Measurements from ENCODE around the gene IQGAP3.

Gene IQGAP3

DNA sequence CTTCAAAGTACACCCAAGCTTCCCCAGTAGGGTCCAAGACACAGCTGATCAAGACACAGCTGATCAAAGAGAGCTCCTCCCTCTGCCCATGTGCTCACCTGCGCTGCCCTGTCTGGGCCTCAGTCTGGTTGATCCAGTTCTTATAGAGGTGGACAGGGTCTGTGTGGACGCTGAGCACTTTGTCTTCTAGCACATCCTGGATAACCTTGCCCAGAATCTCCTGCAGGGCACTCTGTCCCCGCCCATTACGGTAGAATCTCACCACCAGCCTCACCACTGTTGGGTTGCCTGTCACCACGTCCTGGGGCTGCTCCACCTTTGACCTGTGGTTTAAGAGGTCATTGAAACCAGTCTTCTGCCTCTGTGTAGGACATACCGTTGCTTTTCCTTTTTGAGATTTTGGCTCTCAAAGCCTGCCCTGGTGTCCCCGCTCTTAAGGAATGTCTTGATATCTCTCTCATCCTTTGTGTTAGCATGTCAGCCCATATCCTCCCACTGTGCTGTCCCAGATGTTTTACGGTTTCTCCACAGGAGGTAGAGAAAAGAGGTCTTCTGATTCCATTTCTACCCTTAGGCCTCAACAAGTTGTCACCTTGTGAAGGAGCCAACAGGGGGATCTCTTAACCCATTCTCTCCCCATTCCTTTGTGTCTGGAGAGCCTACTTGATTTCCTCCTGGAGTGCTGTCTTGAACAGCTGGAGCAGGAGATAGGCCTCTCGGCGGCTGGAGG is 33.5 kb downstream of the IQGAP3 start:
- DNase-seq: no peak

DNA sequence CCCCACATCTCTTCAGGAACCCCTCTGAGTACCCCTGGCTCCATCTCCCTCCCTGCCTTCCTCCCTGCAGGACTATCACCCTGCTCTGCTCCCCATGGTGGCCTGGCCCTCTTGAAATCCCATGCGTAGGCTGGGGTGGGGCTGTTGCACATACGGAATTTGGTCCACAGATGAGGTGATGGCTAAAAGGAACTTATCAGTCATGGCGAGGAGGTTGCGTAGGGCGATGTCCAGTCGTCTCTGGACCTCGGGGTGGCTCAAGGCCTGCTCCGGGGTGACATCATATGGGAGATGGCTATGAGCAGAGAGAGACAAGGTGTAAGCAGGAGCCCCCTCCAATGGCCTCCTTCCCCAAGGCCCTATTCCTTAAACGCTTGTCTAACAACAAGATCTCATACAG is 35.3 kb downstream of the IQGAP3 start:
- no peak for DNase-seq

DNA sequence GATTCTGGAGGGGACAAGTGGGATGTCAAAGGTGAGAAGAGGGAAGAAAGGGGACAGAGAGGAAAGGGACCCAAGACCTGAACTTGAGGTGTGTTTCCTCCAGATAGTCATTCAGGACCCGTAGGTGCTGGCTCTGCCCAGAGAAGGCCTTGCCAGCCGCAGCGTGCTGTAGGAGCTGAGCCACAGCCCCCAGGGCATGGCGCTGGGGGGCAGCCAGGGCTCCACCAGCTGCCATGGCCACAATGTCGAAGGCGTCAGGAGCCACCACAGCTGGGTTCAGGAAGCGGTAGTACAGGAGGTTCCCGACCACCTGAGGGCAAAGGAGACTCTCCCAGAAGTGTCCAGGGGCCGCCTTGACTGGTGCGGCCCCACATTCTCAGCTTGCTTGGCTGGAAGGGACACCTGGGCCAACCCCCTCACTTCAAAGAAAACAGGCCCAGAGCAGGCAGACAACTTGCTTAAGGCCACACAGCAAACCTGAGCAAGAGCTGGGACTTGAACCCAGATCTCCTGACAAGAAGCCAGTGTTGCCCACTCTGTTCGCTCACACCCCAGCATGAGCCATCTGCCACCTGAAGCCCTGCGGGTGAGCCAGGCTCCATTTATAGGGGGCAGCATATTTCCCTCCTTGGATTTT is 37.8 kb downstream of the IQGAP3 start:
- DNase-seq: no peak

DNA sequence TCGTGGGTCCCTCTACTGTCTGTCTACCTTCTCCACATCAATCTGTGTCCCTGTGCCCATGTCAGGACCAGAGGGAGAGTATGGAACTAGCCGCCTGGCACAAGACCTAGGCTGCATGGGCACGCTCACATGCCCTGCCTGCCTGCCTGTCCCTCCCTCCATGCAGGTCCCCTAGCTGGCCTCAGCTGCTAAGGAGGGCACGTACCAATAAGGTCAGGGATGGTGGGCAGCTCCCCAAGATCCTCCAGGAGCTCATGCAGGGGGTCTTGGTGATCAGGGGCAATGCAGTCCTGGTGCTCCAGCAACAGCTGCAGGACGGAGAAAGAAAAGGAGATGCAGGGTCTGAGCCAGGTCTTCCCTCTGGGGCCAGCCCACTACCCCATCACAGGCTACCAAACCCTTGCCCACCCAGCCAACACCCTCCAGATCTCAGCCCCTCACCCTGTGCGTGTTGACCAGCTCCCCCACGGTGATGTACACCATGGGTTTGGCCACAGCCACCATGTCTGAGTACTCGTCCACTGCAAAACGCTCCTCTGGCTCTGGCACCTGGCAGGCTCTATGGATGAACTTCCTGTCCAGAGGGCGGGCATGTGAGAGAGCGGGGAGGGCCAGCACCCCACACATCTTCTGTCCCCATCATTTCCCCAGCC is 38.7 kb downstream of the IQGAP3 start:
- DNase-seq: no peak

DNA sequence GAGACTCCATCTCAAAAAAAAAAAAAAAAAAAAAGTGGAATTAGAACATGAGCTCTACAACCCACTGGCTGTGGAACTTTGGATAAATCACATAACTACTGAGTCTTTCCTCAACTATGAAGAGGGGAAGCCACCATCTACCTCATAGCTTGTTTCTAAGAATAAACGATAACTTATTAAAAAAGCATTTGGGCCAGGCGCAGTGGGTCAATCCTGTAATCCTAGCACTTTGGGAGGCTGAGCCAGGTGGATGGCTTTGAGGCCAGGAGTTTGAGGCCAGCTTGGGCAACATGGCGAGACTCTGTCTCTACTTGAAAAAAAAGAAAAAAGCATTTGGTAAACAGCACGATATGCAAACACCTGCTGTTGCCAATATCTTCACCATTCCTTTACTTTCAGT is 40.0 kb downstream of the IQGAP3 start:
- no peak for DNase-seq

DNA sequence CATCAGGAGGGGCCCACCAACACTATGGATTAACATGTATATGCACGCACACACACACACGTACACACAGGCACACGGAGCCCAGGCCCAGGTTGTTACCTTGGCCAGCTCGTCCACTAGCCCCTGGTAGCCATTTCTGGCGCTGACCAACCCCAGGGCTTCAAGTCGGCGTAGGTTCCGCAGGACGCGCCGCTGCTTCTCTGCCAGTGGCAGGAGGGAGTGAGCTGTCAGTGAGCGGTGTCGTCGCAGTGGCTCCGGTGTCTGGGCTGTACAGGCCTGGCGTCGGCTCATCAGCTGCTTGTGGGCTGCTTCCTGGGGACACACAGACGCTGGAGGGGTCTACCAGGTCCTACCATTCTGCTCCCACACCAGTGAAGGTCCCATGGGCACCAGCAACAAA is 42.4 kb downstream of the IQGAP3 start:
- DNase-seq: no peak

DNA sequence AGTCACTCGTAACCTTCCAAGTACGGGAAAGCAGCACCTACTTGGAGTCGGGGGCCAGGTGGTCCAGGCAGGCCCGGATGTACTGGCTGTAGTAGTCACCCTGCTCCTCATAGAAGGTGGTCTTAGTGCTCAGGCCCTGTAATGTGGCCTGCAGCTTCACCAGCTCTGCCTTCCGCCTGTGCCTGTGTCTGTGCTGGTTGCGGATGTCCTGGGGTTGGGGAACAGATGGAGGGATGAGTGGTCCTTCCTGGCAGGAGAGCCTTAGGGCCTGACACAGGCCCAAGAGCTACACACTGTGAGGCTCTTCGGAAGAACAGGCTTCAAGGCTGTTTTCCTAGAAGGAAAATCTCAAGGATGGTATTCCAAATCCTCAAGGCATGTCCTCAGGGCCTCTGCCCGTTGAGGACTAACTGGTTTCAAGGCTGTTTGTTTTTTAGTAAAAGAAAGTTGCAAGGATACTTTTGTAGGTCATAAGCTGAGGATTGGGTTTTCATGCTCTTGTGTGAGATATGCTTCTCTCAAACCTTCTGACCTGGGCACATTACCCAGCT is 43.4 kb downstream of the IQGAP3 start:
- DNase-seq: no peak

DNA sequence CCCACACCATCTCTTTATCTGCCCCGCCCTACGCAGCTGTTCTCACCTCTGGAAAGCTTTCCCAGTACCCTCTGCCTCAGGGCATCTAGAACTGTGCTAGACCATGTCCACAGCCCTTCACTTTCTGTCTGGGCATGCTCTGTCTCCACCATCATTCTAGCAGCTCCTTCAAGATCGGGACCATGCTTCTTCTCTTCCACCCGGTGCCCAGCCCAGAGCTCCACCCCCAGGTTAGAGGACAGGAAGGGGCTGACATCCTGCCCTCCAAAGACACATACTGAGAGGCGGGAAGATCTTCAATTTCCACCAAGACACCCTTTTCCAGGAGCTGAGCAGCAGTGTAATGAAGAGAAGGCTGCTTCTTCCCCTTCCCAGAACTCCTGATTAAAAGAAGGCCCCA is 44.1 kb downstream of the IQGAP3 start:
- DNase-seq: no peak

DNA sequence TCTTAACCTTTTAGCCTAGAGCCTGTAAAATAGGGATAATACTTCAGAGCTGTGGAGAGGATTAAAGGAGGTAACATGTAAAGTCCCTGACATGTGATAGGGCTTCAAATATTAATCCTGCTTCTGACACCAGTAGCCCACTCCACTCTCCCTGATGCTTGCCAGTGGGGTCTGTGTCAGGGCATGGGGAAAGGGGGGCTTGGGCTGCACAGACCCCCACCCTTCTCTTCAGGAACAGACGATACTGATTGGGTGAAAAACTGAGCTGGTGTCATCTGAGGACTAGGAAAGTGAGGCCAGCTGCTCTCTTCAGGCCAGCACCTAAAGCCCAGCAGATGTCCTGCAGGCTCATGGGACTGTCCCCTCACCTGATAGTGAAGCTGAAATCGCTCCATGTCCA is 44.8 kb downstream of the IQGAP3 start:
- DNase-seq: no peak

DNA sequence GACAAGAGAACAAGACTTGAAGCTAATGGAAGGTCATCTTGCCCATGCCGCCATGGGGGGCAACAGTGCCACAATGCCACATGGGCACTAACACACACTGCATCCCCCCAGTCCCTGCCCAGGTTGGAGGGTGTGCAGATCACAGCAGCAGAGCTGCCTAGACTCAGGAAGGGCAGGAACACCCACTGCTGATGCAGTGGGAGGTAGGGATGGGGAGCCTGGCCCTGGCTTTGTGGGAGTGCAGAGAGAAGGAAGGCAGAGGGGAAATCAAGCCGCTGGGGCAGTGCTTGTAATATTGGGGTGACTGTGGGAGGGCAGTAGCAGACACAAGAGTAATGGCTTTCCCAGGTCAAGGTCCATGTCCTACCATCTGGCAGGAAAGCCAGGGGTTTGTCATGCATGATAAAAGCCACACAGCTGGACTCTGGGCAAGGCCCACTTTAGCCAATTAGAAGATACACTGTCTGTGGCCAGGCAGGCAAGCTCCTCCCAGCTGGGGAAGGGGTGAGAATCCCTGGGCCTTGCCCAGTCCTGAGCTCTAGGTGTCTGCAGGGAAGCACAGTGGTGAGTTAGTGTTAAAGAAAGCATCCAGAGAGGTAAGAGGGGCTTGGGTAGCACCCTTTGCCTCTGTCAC is 46.4 kb downstream of the IQGAP3 start:
- no peak for DNase-seq

DNA sequence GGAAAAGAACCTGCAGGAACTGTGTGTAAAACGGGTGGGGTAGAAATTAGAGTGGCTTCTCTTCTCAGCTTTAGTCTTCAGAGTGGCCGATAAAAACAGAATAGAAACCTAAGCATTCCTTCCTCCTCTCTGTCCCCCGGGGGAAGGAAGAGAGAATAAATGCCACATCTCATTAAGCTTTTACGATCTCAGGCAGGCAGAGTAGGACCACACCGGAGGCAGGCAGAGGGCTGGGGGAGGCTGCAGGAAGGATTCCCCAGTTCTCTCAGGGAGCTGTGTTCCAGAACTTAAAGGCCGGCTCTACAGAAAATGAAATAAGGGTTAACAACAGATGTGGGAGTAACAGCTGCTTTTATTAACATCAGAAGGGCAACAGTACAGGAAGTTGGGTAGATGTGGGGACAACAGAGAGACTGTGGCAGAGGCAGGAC is 47.3 kb downstream of the IQGAP3 start:
- DNase-seq: no peak

DNA sequence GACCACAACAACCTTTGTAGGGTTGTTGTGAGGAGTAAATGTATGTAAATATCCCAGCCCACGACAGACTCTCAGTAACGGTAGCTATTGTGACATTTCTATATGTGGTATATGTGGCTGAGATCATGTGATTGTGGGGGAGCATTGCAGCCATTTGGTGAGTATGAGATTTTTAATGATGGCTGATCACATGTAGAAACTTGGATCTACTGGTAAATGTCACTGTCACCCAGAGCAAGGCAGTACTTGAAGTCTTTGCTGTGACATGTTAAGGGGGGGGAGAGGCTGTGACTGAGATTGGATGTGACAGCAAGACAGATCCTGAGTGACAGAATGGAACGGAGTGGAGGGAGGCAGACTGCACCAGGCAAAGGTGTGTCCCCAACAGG is 47.9 kb downstream of the IQGAP3 start:
- no peak for DNase-seq

DNA sequence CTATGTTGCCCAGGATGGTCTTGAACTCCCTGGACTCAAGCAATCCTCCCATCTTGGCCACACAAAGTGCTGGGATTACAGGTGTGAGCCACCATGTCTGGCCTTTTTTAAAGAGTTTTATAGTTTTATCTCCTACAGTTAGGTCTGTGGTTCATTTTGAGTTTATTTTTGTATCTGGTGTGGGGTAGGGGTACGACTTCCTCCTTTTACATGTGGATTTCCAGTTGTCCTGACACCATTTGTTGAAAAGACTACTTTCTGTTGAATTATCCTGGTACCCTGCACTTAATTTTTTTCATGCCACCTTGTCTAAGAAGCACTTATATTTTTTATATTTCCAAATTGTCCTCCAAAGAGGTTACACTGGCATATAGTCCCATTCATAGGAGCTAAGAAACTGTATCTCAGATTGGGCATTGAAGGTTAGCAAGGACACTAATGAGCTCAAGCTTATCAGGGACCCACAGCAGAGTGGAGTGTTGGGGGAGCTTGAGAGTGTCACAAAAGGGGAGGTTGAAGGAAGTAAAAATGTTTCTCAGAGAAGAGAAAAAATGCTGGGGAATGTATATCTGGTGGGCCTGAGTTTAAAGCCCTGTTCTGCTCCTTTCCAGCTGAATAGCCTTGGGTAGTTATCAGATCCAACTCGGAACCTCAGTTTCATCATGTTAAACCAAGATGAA is 48.4 kb downstream of the IQGAP3 start:
- DNase-seq: no peak

DNA sequence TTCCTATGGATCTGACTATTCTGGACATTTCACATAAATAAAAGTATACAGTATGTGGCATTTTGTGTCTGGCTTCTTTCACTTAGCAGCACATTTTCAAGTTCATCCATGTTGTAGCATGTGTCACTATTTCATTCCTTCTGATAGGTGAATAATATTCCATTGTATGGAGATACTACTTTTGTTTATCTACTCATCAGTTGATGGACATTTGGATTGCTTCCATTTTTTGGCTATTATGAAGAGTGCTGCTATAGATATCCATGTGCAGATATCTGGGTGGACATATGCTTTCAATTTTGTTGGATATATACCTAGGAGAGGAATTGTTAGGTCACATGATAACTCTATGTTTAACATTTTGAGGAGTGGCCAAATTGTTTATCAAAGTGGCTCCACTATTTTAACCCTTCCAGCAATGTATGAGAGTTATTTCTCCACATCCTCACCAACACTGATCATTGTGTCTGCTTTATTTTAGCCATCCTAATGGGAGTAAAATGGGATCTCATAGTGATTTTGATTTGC is 49.9 kb downstream of the IQGAP3 start:
- no peak for DNase-seq

DNA sequence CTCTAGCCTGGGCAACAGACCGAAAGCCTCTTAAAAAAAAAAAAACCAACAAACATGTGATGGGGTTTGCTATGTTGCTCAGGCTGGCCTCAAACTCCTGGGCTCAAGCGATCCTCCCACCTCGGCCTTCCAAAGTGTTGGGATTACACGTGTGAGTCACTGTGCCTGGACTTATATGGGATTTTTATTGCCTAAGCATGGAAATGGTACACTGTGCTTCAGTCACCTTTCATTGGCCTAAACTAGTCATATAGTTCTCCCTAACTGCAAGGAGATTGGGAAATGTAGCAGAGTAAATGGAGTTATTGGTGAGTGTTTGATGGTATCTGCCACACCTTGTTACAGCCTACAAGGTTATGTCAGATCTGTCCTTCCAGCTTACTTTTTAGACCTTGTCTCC is 54.6 kb downstream of the IQGAP3 start:
- DNase-seq: no peak

DNA sequence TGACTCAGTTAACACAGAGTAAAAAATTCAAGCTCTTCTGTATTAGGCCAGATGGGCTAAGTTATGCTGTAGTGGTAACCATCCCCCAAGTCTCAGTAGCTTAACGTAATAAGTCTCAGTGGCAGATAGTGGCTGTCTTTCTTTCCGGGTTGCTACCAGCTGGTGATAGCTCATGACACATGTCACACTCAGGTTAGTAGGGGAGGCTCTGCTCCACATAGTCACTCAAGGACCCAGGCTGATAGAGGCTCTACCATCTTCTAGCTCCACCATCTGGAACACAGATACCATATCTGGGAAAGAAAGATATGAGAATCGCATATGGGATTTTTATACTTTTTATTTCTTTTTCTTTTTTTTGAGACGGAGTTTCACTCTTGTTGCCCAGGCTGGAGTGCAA is 55.5 kb downstream of the IQGAP3 start:
- no peak for DNase-seq

DNA sequence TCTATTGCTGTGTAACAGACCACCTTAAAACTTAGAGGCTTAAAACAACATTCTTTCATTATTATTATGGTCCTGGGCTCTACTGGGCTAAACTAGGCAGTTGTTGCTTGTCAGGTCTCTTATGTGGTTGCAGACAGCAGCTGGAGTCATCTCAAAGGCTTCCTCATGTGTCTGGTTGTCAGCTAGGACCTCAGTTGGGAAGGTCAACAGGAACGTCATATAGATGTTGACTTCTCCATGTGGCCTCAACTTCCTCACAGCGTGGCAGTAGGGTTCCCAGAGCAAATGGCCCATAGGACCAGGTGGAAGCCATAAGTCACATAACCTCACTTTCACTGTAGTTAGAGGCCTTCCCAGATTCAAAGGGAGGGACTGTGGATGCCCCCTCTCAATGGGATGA is 56.4 kb downstream of the IQGAP3 start:
- DNase-seq: no peak

DNA sequence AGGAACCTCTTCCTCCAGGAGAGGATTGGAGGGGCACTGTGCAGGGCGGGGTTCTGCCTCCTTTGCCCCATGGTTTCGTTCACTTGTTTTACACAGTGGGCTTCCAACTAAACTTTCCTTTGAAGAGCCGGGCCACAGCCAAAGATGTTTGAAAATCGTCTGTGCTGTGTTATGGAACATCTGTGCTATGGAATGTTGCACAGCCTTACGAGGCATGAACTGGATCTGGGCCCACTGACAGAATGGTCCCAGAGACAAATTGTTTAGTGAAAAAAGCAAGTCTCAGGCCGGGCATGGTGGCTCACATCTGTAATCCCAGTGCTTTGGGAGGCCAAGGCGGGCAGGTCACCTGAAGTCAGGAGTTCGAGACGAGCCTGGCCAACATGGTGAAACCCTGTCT is 59.2 kb downstream of the IQGAP3 start:
- no peak for DNase-seq

DNA sequence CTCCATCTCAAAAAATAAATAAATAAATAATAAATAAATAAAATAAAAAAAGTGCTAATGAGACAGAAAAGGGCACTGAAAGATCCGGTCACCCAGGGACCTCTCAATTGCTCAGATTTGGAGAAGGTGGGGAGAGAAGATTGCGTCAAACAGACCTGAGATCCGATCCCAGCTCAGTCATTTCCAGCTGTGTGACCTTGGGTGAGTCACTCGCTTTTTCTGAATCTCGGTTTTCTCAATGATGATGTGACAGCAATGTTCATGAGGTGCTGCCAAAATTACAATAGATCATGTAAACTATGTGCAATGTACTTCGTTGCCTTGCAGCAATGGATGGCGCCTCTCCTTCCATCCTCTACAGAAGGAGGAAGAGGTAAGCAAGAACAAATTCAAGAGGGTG is 60.7 kb downstream of the IQGAP3 start:
- no peak for DNase-seq

DNA sequence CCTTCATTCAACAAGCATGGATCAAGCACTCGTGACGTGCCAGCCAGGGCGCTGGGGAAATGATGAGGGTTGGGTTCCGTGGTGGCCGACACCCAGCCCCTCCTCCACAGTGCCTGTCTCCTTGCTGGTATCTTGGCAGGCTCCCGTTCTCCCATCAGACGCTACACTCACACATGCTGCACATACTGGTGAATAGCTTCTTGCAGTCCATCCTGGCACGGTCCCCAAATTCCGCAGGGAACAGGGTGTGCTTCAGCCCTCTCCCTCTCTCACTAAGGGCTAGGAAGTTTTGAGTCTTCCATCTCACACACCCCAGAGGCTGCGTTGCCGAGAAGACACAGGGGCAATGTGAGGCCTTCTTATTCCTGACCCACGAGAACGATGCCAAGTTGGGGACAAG is 61.7 kb downstream of the IQGAP3 start:
- no peak for DNase-seq

DNA sequence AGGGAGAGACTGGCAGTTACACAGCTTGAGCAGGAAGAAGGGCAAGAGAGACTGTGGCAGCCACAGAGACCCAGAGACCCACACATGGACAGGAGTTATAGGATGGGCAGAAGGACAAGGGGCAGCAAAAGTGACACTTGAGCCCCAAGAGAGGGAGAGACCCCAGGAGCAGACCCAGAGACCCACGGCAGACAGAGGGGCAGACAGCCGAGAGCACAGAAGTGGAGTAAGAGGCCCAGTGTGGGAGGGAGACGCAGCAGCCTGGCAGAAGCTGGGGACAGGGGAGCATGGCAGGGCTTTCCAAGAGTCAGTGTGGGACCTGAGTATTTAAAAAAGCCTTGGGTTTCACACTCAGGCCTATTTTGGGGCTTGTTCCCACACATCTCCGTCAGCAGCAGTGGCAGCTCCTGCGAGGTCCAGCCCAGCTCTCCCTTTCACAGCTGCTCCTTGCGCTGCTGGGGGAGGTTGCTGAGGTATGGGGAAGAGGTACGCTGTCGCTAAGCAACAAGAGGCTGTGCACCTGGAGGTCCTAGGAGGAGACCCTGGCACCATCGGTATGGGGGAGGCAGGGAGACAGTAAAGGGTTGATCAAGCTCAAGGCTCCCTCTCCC is 62.8 kb downstream of the IQGAP3 start:
- no peak for DNase-seq

DNA sequence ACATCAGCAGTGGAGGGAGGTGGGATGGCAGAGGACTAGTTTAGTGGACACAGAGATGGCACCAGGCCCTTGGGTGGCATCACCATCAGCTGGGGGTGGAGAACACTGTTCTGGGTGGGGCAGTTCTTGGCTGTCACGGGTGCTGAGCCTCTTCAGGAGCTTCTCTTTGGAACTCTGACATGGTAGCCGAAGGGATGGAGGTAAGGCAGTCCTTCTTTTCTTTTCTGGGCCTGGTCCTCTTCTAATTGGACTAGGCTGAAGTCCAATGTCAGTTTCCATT is 63.5 kb downstream of the IQGAP3 start:
- DNase-seq: no peak

Data from KG1 (cell line).